Sigmoid colon (tissue), 4 donors: ENCODE measurements around the gene AIFM1.

ENCODE experiments used
- CTCF ChIP-seq, 4 experiments: fragments of 450-650 bp in 3 of 4; fragments of 200-600 bp in 1 of 4; IDR thresholded peaks; one replicate each; pipeline ENCODE4 v1.5.1; 2016 to 2019; ENCODE audit warnings: antibody characterized with exemption in 4 of 4, mild to moderate bottlenecking in 3 of 4, moderate library complexity in 2 of 4
- EP300 ChIP-seq, 4 donors: sonication (generic); formaldehyde crosslinking; IDR thresholded peaks; one replicate each; pipeline ENCODE4 v1.6.1; 2017; ENCODE audit warnings: antibody characterized with exemption in 4 of 4
- POLR2A ChIP-seq, 2 donors: fragments of 450-650 bp; IDR thresholded peaks; one replicate each; pipeline ENCODE4 v1.6.1; 2016; ENCODE audit warnings: antibody characterized with exemption in 2 of 2, mild to moderate bottlenecking in 2 of 2, moderate library complexity in 2 of 2
- POLR2AphosphoS5 ChIP-seq, 4 donors: sonication (generic); formaldehyde crosslinking; IDR thresholded peaks; one replicate each; pipeline ENCODE4 v1.6.1; 2017; ENCODE audit warnings: antibody characterized with exemption in 4 of 4

- no peak for TF ChIP-seq CTCF (IDR thresholded peaks at IDR 0.05)
- no peak for TF ChIP-seq POLR2A (IDR thresholded peaks at IDR 0.05)
- no peak for TF ChIP-seq POLR2AphosphoS5 (IDR thresholded peaks at IDR 0.05)
- no peak for TF ChIP-seq EP300 (IDR thresholded peaks at IDR 0.05)
These were observed 70.2 kb downstream of the AIFM1 start for GRCh38 chrX:130095249-130096030.
